Midbrain (tissue), 1 donor: ENCODE data around the gene SIT1.
A peak's percentile ranks its signal among the peaks of the same experiment; 100 is the strongest.
"Not testable (repeated sequence)": the region's sequence is repeated elsewhere in the genome, so short reads cannot be mapped to it uniquely, and the experiment has no call there.

Source experiments
- DNase-seq: peaks from one replicate; lab custom pipeline; 2025; lab: John Stamatoyannopoulos, UW

The SIT1 gene

GRCh38 chr9:35660966-35661415 is 10.3 kb upstream of the SIT1 start:
- DNase-seq = peak; percentile 7

- no peak for DNase-seq
Observed at GRCh38 chr9:35659340-35659739, 8.6 kb upstream of the SIT1 start.

- DNase-seq = no peak
Observed at GRCh38 chr9:35658968-35659220, 8.2 kb upstream of the SIT1 start.

- DNase-seq = peak; percentile 95
Observed at GRCh38 chr9:35658137-35658967, 7.6 kb upstream of the SIT1 start, which contains the start of gene CCDC107. TSS of gene CCDC107 (plus strand) at chr9:35658292. CDS start at chr9:35658380, 88 bp downstream.

GRCh38 chr9:35657546-35658136 is 6.9 kb upstream of the SIT1 start, which contains the start of gene RMRP:
TSS of gene RMRP (minus strand) at chr9:35658019.
- peak; percentile 95 for DNase-seq

GRCh38 chr9:35656831-35657545 is 6.3 kb upstream of the SIT1 start:
- DNase-seq = peak; percentile 52

- DNase-seq = no peak
Observed at GRCh38 chr9:35656348-35656747, 5.6 kb upstream of the SIT1 start.

GRCh38 chr9:35653611-35654010 is 2.9 kb upstream of the SIT1 start:
- no peak for DNase-seq

GRCh38 chr9:35652829-35653209 is 2.1 kb upstream of the SIT1 start:
- no peak for DNase-seq

GRCh38 chr9:35651956-35652828 is 1.5 kb upstream of the SIT1 start:
- DNase-seq = no peak

- DNase-seq = no peak
Observed at GRCh38 chr9:35649431-35650340, 1.0 kb downstream of the SIT1 start.

- peak; percentile 93 for DNase-seq
Observed at GRCh38 chr9:35646533-35647265, 4.0 kb downstream of the SIT1 start.

GRCh38 chr9:35646153-35646532 is 4.6 kb downstream of the SIT1 start:
- DNase-seq = no peak

- not testable (repeated sequence) for DNase-seq
Observed at GRCh38 chr9:35645736-35646135, 5.0 kb downstream of the SIT1 start.

GRCh38 chr9:35643046-35643445 is 7.7 kb downstream of the SIT1 start:
- DNase-seq = no peak

GRCh38 chr9:35641478-35641877 is 9.3 kb downstream of the SIT1 start:
- DNase-seq = not testable (repeated sequence)

- not testable (repeated sequence) for DNase-seq
Observed at GRCh38 chr9:35640431-35640830, 10.3 kb downstream of the SIT1 start.

GRCh38 chr9:35639631-35640030 is 11.1 kb downstream of the SIT1 start:
- no peak for DNase-seq

GRCh38 chr9:35639225-35639624 is 11.5 kb downstream of the SIT1 start:
- DNase-seq = not testable (repeated sequence)

- DNase-seq = not testable (repeated sequence)
Observed at GRCh38 chr9:35638751-35639150, 12.0 kb downstream of the SIT1 start.
